GM23338 (cell line): Measurements from ENCODE around the gene CTTN. TPM values are rescaled to one million over a fixed set of nuclear protein-coding genes. Genes with fewer than 3 reads are reported as not detected.

Experiments used
- ATAC-seq: fragments of 200-7000 bp; cut with Tn5 transposase; 3 replicates; pipeline ENCODE4 v1.9.1; 2020
- DNase-seq: peaks from one replicate; pipeline ENCODE4 v3.0.0-alpha.2; 2015; ENCODE audit warnings: low spot score
- H2AFZ ChIP-seq: fragments of 200-600 bp; sonication (generic); 2 replicates; pipeline ENCODE4 v1.8.0; 2016; ENCODE audit warnings: antibody characterized with exemption, mild to moderate bottlenecking, moderate library complexity
- H3F3A ChIP-seq: fragments of 200-600 bp; sonication (generic); replicated peaks from 2 replicates; pipeline ENCODE4 v1.8.0; 2017; ENCODE audit warnings: antibody characterized with exemption, mixed run types, low read depth
- H3K27ac ChIP-seq: fragments of 200-600 bp; sonication (generic); 2 replicates; pipeline ENCODE4 v1.6.1; 2016; ENCODE audit warnings: low read depth
- H3K27me3 ChIP-seq: fragments of 200-600 bp; sonication (generic); 2 replicates; pipeline ENCODE4 v1.8.0; 2016; ENCODE audit warnings: mild to moderate bottlenecking, mixed run types, moderate library complexity; ENCODE audit not compliant: insufficient read depth
- H3K36me3 ChIP-seq: fragments of 200-600 bp; sonication (generic); 2 replicates; pipeline ENCODE4 v1.8.0; 2016; ENCODE audit warnings: mild to moderate bottlenecking; ENCODE audit not compliant: insufficient read depth
- H3K4me1 ChIP-seq: fragments of 200-600 bp; sonication (generic); 2 replicates; pipeline ENCODE4 v1.8.0; 2016; ENCODE audit warnings: mild to moderate bottlenecking, moderate library complexity; ENCODE audit not compliant: insufficient read depth
- H3K4me2 ChIP-seq: fragments of 200-600 bp; sonication (generic); 2 replicates; pipeline ENCODE4 v1.7.1; 2017; ENCODE audit warnings: mixed run types
- H3K4me3 ChIP-seq: fragments of 200-600 bp; sonication (generic); 2 replicates; pipeline ENCODE4 v1.6.1; 2016; ENCODE audit warnings: mixed run types
- H3K79me2 ChIP-seq: fragments of 200-600 bp; sonication (generic); replicated peaks from 2 replicates; pipeline ENCODE4 v1.8.0; 2017; ENCODE audit warnings: mild to moderate bottlenecking; ENCODE audit not compliant: insufficient read depth
- H3K9me2 ChIP-seq: fragments of 200-600 bp; sonication (generic); 2 replicates; pipeline ENCODE4 v1.8.0; 2017; ENCODE audit not compliant: insufficient read depth
- H4K20me1 ChIP-seq: fragments of 200-600 bp; sonication (generic); replicated peaks from 2 replicates; pipeline ENCODE4 v1.8.0; 2017; ENCODE audit warnings: mild to moderate bottlenecking; ENCODE audit not compliant: insufficient read depth
- H3K27ac Mint-ChIP-seq: 2 replicates; pipeline ENCODE4 v1.8.0; 2020; ENCODE audit warnings: inconsistent platforms, mild to moderate bottlenecking, moderate library complexity, mixed read lengths
- H3K27me3 Mint-ChIP-seq: 3 replicates; pipeline ENCODE4 v1.8.0; 2022; ENCODE audit warnings: low read depth, mild to moderate bottlenecking, moderate library complexity, mixed read lengths, inconsistent platforms; ENCODE audit not compliant: insufficient read depth, poor library complexity
- H3K36me3 Mint-ChIP-seq: 3 replicates; pipeline ENCODE4 v1.8.0; 2021; ENCODE audit warnings: low read depth, mild to moderate bottlenecking, inconsistent platforms, moderate library complexity, mixed read lengths
- H3K4me1 Mint-ChIP-seq: 3 replicates; pipeline ENCODE4 v1.8.0; 2020; ENCODE audit warnings: mild to moderate bottlenecking, inconsistent platforms, mixed read lengths
- H3K4me3 Mint-ChIP-seq: 3 replicates; pipeline ENCODE4 v1.8.0; 2021; ENCODE audit warnings: moderate library complexity, mild to moderate bottlenecking, inconsistent platforms, mixed read lengths
- H3K9me3 Mint-ChIP-seq: 3 replicates; pipeline ENCODE4 v1.8.0; 2020; ENCODE audit warnings: moderate library complexity, mild to moderate bottlenecking, inconsistent platforms, mixed read lengths
- CTCF ChIP-seq, 2 experiments: fragments of 200-600 bp in 1 of 2; sonication (generic) in 1 of 2; conservative IDR thresholded peaks; 2 replicates each; pipeline versions ENCODE4 v1.5.1 to v1.6.1; 2016 to 2017; ENCODE audit warnings: antibody characterized with exemption in 2 of 2, low read depth in 2 of 2, mild to moderate bottlenecking in 2 of 2, moderate library complexity in 1 of 2
- ETS1 ChIP-seq: IDR thresholded peaks from 2 replicates; pipeline ENCODE4 v1.6.1; 2016; ENCODE audit warnings: antibody characterized with exemption
- EZH2phosphoT487 ChIP-seq: fragments of 200-600 bp; sonication (generic); IDR thresholded peaks from one replicate; pipeline ENCODE4 v1.8.1; 2018; ENCODE audit warnings: antibody characterized with exemption; ENCODE audit not compliant: unreplicated experiment
- JUNB ChIP-seq: IDR thresholded peaks from one replicate; pipeline ENCODE4 v1.6.1; 2016; ENCODE audit warnings: antibody characterized with exemption; ENCODE audit not compliant: unreplicated experiment
- STAT1 ChIP-seq: IDR thresholded peaks from one replicate; pipeline ENCODE4 v1.6.1; 2016; ENCODE audit warnings: antibody characterized with exemption; ENCODE audit not compliant: unreplicated experiment
- ZNF114 ChIP-seq: fragments of 250-450 bp; sonication (Bioruptor Pico); IDR thresholded peaks from 2 replicates; pipeline ENCODE4 v1.5.0; 2020; ENCODE audit warnings: mild to moderate bottlenecking, moderate library complexity
- ZNF462 ChIP-seq: fragments of 250-450 bp; sonication (Bioruptor Pico); IDR thresholded peaks from 2 replicates; pipeline ENCODE4 v1.5.0; 2020; ENCODE audit warnings: mild to moderate bottlenecking, moderate library complexity
- polyA plus RNA-seq: library from polyadenylated mRNA; unstranded; fragments of >200 nt; fragmentation: Nextera tagmentation; extraction: Ambion mirVana; gene quantifications from 2 replicates; pipeline ENCODE4 v1.2.1, GENCODE V29; 2016
- total RNA-seq: library from RNA; depleted of rRNA; stranded (reverse); fragments of >200 nt; shearing (Covaris generic); gene quantifications from 2 replicates; pipeline ENCODE4 v1.2.3, GENCODE V29; 2014

CTTN gene
- total and polyA plus RNA-seq, 2 experiments from 2014 or later = 163 to 343 TPM

GRCh38 chr11:70467201-70468085 lies 69.1 kb downstream of the CTTN start:
- H4K20me1 ChIP-seq = no peaks in the 10 kb centered on the region
- no peak overlapping the region for H2AFZ ChIP-seq
- no peak overlapping the region for H3K4me3 ChIP-seq
- peak; percentile 84 for DNase-seq
- H3F3A ChIP-seq = no peaks in the 10 kb centered on the region
- TF ChIP-seq ETS1 (no peak), STAT1 (no peak), CTCF (conservative IDR thresholded peaks at IDR 0.05; ENCODE audit: low read depth in 2 of 2) (peak; percentile 90 to 99), ZNF114 (CRISPR knock-in tag) (no peak)
- no peaks in the 10 kb centered on the region for H3K27me3 ChIP-seq
- H3K4me1 ChIP-seq = no peaks in the 10 kb centered on the region
- Mint-ChIP-seq H3K4me3 (no peak overlapping the region), H3K36me3 (peaks cover 7% of the 10 kb centered on the region), H3K4me1 (peaks cover 36% of the 10 kb centered on the region), H3K27me3 (peaks cover 7% of the 10 kb centered on the region), H3K27ac (no peak overlapping the region), H3K9me3 (0 out of 3 replicates have a peak, but pooled peaks cover 4% of the 10 kb centered on the region)
- peak; percentile 11; the same call in 2 of the 3 replicates for ATAC-seq
- H3K4me2 ChIP-seq = no peak overlapping the region
- no peaks in the 10 kb centered on the region for H3K36me3 ChIP-seq
- no peaks in the 10 kb centered on the region for H3K79me2 ChIP-seq
- H3K27ac ChIP-seq = no peak overlapping the region
- H3K9me2 ChIP-seq = no peaks in the 10 kb centered on the region

GRCh38 chr11:70468256-70469195 lies 70.2 kb downstream of the CTTN start:
- Mint-ChIP-seq H3K4me1 (peaks cover 36% of the 10 kb centered on the region), H3K27me3 (peaks cover 11% of the 10 kb centered on the region), H3K27ac (no peak overlapping the region), H3K4me3 (no peak overlapping the region), H3K9me3 (no peaks in the 10 kb centered on the region; the same call in 2 of the 3 replicates), H3K36me3 (peaks cover 15% of the 10 kb centered on the region)
- Histone ChIP-seq H3K4me1 (no peaks in the 10 kb centered on the region), H3K4me2 (no peak overlapping the region), H4K20me1 (no peaks in the 10 kb centered on the region), H2AFZ (no peak overlapping the region), H3K4me3 (no peak overlapping the region), H3F3A (no peaks in the 10 kb centered on the region), H3K27ac (no peak overlapping the region), H3K9me2 (no peaks in the 10 kb centered on the region), H3K27me3 (no peaks in the 10 kb centered on the region), H3K79me2 (no peaks in the 10 kb centered on the region), H3K36me3 (no peaks in the 10 kb centered on the region)
- ATAC-seq (no peak), DNase-seq (peak; percentile 45)
- TF ChIP-seq STAT1 (no peak), ZNF114 (CRISPR knock-in tag) (no peak), JUNB (no peak), ETS1 (no peak), EZH2phosphoT487 (no peak), ZNF462 (CRISPR knock-in tag) (no peak)
